SK-N-SH (cell line): ENCODE measurements around the gene PRC1. TPM values are rescaled to one million over a fixed set of nuclear protein-coding genes. Genes with fewer than 3 reads are reported as not detected.

Source experiments
- CTCF ChIA-PET: fragments of 300-600, 350-600 bp; formaldehyde crosslinking; extraction: SDS; loops from one replicate; lab custom pipeline; 2021; lab: Yijun Ruan, JAX
- POLR2A ChIA-PET: fragments of 350-600 bp; sonication (Branson Sonifier 250); formaldehyde crosslinking; extraction: SDS; loops from one replicate; lab custom pipeline; 2020; ENCODE audit warnings: antibody characterized with exemption, inconsistent platforms; lab: Yijun Ruan, JAX
- DNase-seq: peaks from one replicate; pipeline ENCODE4 v3.0.0; 2012
- H2AFZ ChIP-seq: fragments of 200-600 bp; sonication (generic); 2 replicates; pipeline ENCODE4 v1.8.1; 2016; ENCODE audit warnings: antibody characterized with exemption, mild to moderate bottlenecking, low read depth
- H3F3A ChIP-seq: fragments of 200-600 bp; sonication (generic); replicated peaks from 2 replicates; pipeline ENCODE3; 2016; ENCODE audit warnings: antibody characterized with exemption, mild to moderate bottlenecking; ENCODE audit not compliant: insufficient read depth
- H3K27ac ChIP-seq, 2 experiments: fragments of 200-500 bp in 1 of 2; fragments of 200-600 bp in 1 of 2; sonication (Bioruptor generic) in 1 of 2; sonication (generic), shearing (Covaris generic) in 1 of 2; 2 replicates each; pipeline versions ENCODE4 v1.5.1 to v1.6.1; 2014 to 2016; ENCODE audit warnings: low read depth in 2 of 2, inconsistent platforms in 1 of 2, low read length in 1 of 2, mild to moderate bottlenecking in 1 of 2, mixed read lengths in 1 of 2
- H3K27me3 ChIP-seq: fragments of 200-600 bp; sonication (generic), shearing (Covaris generic); 2 replicates; pipeline ENCODE4 v1.6.1; 2016; ENCODE audit warnings: mixed run types; ENCODE audit not compliant: insufficient read depth
- H3K36me3 ChIP-seq, 2 experiments: fragments of 200-500 bp in 1 of 2; fragments of 200-600 bp in 1 of 2; sonication (Bioruptor generic) in 1 of 2; sonication (generic) in 1 of 2; replicated peaks in 1 of 2; 2 replicates each; pipeline versions ENCODE3 to v1.5.1; 2014 to 2016; ENCODE audit warnings: low read length in 1 of 2, mild to moderate bottlenecking in 1 of 2; ENCODE audit not compliant: insufficient read depth in 2 of 2, control insufficient read depth in 1 of 2
- H3K4me1 ChIP-seq, 2 experiments: fragments of 200-500 bp in 1 of 2; fragments of 200-600 bp in 1 of 2; sonication (Bioruptor generic) in 1 of 2; sonication (generic), shearing (Covaris generic) in 1 of 2; 2 replicates each; pipeline versions ENCODE4 v1.5.1 to v1.6.1; 2014 to 2016; ENCODE audit warnings: low read depth in 1 of 2, low read length in 1 of 2, mixed run types in 1 of 2; ENCODE audit not compliant: insufficient read depth in 2 of 2, control insufficient read depth in 1 of 2
- H3K4me2 ChIP-seq: fragments of 200-600 bp; sonication (generic), shearing (Covaris generic); 2 replicates; pipeline ENCODE4 v1.6.1; 2017; ENCODE audit warnings: mixed run types
- H3K4me3 ChIP-seq, 2 experiments: fragments of 200-500 bp in 1 of 2; fragments of 200-600 bp in 1 of 2; sonication (Bioruptor generic) in 1 of 2; sonication (generic), shearing (Covaris generic) in 1 of 2; 2 replicates each; pipeline versions ENCODE4 v1.5.1 to v1.8.1; 2014 to 2016; ENCODE audit warnings: low read depth in 2 of 2, inconsistent platforms in 1 of 2, low read length in 1 of 2, mild to moderate bottlenecking in 1 of 2, mixed read lengths in 1 of 2, moderate library complexity in 1 of 2
- H3K79me2 ChIP-seq: fragments of 200-600 bp; sonication (generic); 2 replicates; pipeline ENCODE4 v1.8.1; 2017; ENCODE audit warnings: mild to moderate bottlenecking; ENCODE audit not compliant: insufficient read depth
- H3K9ac ChIP-seq: fragments of 200-600 bp; sonication (generic); 2 replicates; pipeline ENCODE4 v1.6.1; 2017; ENCODE audit warnings: mixed run types
- H3K9me2 ChIP-seq: fragments of 200-600 bp; sonication (generic); 2 replicates; pipeline ENCODE4 v1.6.1; 2017; ENCODE audit warnings: mixed run types
- H3K9me3 ChIP-seq: fragments of 200-600 bp; sonication (generic); 2 replicates; pipeline ENCODE4 v1.6.1; 2017; ENCODE audit warnings: mixed run types, mild to moderate bottlenecking, moderate library complexity
- H4K20me1 ChIP-seq: fragments of 200-600 bp; sonication (generic); 2 replicates; pipeline ENCODE4 v1.6.1; 2017; ENCODE audit warnings: mild to moderate bottlenecking, mixed run types; ENCODE audit not compliant: insufficient read depth
- EP300 ChIP-seq, 2 experiments: IDR thresholded peaks; 2 replicates each; pipeline versions ENCODE4 v1.4.0 to v1.6.1; 2012; ENCODE audit warnings: borderline replicate concordance in 1 of 2, low read depth in 1 of 2, low read length in 1 of 2
- FOSL2 ChIP-seq: IDR thresholded peaks from 2 replicates; pipeline ENCODE4 v1.4.0; 2012; ENCODE audit warnings: low read depth, mild to moderate bottlenecking, moderate library complexity, borderline replicate concordance
- GATA2 ChIP-seq: sonication (generic); formaldehyde crosslinking; IDR thresholded peaks from 2 replicates; pipeline ENCODE4 v1.5.0; 2020; ENCODE audit warnings: mild to moderate bottlenecking, missing genetic modification reagents
- SMC3 ChIP-seq: IDR thresholded peaks from 2 replicates; pipeline ENCODE4 v1.6.1; 2012; ENCODE audit warnings: low read depth, low read length, improper control_type of control experiment
- TCF12 ChIP-seq: IDR thresholded peaks from 2 replicates; pipeline ENCODE4 v1.4.0; 2012
- WGBS: methylation state at CpG from one replicate; pipeline ENCODE4 v1.1.6; 2017; ENCODE audit warnings: low lambda C conversion rate; 5-methylcytosine and 5-hydroxymethylcytosine counted together
- polyA plus RNA-seq, 3 experiments: library from polyadenylated mRNA; depleted of rRNA; stranded (reverse); fragments of >200 nt; gene quantifications; 2 replicates each; pipeline ENCODE4 v1.2.3, GENCODE V29; 2012
- TF ChIP-seq, protein P1 (sequence below): fragments of 150-350 bp; IDR thresholded peaks from 2 replicates; pipeline ENCODE4 v1.6.1; 2017; ENCODE audit warnings: antibody characterized with exemption, low read length, low read depth, borderline replicate concordance

PRC1 gene
- polyA plus RNA-seq, 1 of the 3 experiments (the other 2 are of a cell fraction): 125 TPM

DNA sequence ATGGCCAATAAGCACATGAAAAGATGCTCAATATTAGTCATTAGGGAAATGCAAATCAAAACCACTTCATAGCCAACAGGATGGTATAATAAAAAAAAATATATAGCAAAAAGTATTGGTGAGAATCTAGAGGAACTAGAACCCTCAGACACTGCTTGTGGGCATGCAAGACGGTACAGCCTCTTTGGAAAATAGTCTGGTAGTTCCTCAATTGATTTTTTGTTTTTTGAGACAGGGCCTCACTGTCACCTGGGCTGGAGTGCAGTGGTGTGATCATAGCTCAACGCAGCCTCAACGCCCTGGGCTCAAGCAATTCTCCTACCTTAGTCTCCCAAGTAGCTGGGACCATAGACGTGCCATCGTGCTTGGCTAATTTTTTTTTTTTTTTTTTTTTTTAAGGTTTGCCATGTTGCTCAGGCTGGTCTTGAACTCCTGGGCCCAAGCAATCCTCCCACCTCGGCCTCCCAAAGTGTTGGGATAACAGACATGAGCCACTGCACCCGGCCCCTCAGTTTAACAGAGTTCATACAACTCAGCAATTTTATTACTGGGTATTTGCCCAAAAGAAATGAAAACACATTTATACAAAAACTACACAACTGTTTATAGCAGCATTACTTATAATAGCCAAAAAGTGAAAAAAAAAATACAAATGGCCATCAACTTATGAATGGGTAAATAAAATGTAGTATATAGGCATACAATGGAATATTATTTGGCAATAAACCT is 5.1 kb downstream of the PRC1 start:
- POLR2A ChIA-PET: no interaction called here
- no peak overlapping the region for H3K4me3 ChIP-seq
- no peaks in the 10 kb centered on the region for H3K9me3 ChIP-seq
- DNase-seq: no peak
- peaks cover 6 to 11% of the 10 kb centered on the region in 2 experiments for H3K4me1 ChIP-seq
- H3K4me2 ChIP-seq: peak overlapping the region; percentile 72; the same call in 1 of the 2 replicates
- peak overlapping the region; percentile 73 for H2AFZ ChIP-seq
- H3K79me2 ChIP-seq: peaks cover 100% of the 10 kb centered on the region
- H3K9ac ChIP-seq: no peak overlapping the region
- H3F3A ChIP-seq: peaks cover 4% of the 10 kb centered on the region
- H3K27me3 ChIP-seq: no peaks in the 10 kb centered on the region
- no peak for TF ChIP-seq FOSL2
- TF ChIP-seq SMC3: no peak
- no peak for TF ChIP-seq GATA2 (CRISPR knock-in tag)
- TF ChIP-seq EP300 (IDR thresholded peaks at IDR 0.05; ENCODE audit: borderline replicate concordance in 1 of 2, low read depth in 1 of 2, low read length in 1 of 2): no peak
- no peaks in the 10 kb centered on the region for H3K9me2 ChIP-seq
- no peak overlapping the region for H3K27ac ChIP-seq
- peaks cover 12% of the 10 kb centered on the region; the same call in 1 of the 2 replicates for H4K20me1 ChIP-seq
- no peaks in the 10 kb centered on the region for H3K36me3 ChIP-seq
- CTCF ChIA-PET: interaction anchor here (1.5 to 2.4 kb wide), 4 partner anchors 31 to 60 kb away, joined by 4 to 11 read pairs (median 6); partner anchors contain the start of gene HDDC3
- WGBS: 94% methylated on average over 7 of the region's 7 CpGs

DNA sequence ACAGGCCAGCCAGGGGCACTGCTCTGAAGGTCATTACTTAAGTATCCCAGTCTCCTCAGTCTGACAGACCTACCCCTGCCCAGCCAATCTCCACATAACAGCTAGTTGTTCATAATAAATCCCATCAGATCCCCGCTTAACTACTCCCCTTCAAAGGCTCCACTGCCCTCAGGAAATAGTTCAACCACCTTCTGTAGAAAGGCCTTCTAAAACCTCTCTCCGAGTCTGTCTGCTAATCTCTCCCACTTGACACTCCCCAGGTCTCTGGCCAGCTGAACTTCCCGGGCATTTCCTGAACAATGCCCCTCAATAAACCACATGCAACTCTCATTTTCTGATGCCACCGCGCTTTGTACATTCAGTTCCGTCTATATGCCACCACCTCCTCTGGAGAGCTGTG is 6.0 kb downstream of the PRC1 start:
- Histone ChIP-seq H3K27ac (peak overlapping the region; percentile 22 to 64; a peak in 3 of 4 replicates), H4K20me1 (peaks cover 12% of the 10 kb centered on the region; the same call in 1 of the 2 replicates), H3K36me3 (peaks cover 2% of the 10 kb centered on the region in 2 experiments), H3K9ac (peak overlapping the region; percentile 8; the same call in 1 of the 2 replicates), H2AFZ (peak overlapping the region; percentile 73), H3K4me3 (peak overlapping the region in 1 of 2 experiments; percentile 9; a peak in 1 of 4 replicates), H3K4me2 (peak overlapping the region; percentile 72), H3K27me3 (no peaks in the 10 kb centered on the region), H3K9me3 (no peaks in the 10 kb centered on the region), H3K79me2 (peaks cover 100% of the 10 kb centered on the region), H3F3A (peaks cover 4% of the 10 kb centered on the region), H3K4me1 (peaks cover 6 to 11% of the 10 kb centered on the region in 2 experiments), H3K9me2 (no peaks in the 10 kb centered on the region)
- WGBS: 49% methylated on average over 6 of the region's 6 CpGs
- ChIA-PET POLR2A (interaction anchor here (1.0 kb wide), 1 partner anchor 32 kb away, joined by 4 read pairs; no protein-coding TSS in a partner anchor), CTCF (interaction anchor here (1.3 to 4.2 kb wide), 4 partner anchors 9 to 56 kb away, joined by 3 to 19 read pairs (median 12); partner anchors contain the start of gene HDDC3)
- DNase-seq: peak; percentile 61
- TF ChIP-seq TCF12: peak; percentile 9; the same call in 1 of the 2 replicates
- TF ChIP-seq, protein P1, sequence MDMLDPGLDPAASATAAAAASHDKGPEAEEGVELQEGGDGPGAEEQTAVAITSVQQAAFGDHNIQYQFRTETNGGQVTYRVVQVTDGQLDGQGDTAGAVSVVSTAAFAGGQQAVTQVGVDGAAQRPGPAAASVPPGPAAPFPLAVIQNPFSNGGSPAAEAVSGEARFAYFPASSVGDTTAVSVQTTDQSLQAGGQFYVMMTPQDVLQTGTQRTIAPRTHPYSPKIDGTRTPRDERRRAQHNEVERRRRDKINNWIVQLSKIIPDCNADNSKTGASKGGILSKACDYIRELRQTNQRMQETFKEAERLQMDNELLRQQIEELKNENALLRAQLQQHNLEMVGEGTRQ: no peak
